ENCODE measurements around the gene ITPR2. TPM values are rescaled to one million over a fixed set of nuclear protein-coding genes. Genes with fewer than 3 reads are reported as not detected.

The ITPR2 gene
- total RNA-seq, 4 donors from 2014 or later = 42.8 to 62.5 (median 52.1) TPM

DNA sequence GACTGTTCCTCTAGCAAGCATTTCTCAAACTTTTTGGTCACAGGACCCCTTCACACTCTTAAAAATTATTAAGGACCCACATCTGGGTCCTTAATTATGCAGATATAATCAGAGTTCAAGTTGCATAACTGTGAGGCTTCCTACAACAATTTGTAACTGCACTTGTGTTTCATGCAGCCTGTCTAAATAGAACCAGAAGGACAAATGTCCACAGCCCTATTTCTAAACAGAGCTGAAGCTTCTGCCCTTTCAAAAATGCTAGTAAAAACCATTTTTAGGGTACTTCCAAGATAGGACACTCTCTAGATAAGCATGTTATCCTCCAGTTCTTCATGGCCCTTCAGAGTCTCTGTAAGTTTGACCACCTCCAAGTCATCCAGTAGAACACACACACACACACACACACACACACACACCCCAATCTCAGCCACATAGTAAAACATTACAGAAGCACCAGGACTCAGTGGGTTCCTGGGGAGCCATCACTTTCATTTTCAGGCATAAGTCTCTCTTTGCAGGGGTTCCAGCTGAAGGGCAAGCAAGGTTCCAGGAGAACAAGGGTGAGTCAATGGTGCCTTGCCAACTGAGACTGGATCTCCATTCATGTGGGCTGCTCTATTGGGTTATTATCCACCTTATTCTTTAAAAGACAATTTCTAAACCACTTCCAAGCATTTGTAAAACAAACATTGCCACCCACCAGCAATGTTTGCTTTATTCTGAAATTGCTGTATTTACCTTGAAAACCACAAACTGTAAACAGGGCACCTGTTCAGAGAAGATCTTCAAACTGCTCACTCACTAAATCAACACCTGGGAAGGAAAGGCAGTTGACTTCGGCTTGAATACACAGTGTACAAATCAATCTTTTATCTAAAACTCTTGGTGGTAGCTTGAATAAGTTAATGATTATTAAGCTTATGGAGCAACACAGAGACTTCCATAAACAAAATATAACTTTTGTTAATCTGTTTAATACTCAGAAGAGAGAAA, 64.1 kb downstream of the ITPR2 start:
- TF ChIP-seq, protein P1, sequence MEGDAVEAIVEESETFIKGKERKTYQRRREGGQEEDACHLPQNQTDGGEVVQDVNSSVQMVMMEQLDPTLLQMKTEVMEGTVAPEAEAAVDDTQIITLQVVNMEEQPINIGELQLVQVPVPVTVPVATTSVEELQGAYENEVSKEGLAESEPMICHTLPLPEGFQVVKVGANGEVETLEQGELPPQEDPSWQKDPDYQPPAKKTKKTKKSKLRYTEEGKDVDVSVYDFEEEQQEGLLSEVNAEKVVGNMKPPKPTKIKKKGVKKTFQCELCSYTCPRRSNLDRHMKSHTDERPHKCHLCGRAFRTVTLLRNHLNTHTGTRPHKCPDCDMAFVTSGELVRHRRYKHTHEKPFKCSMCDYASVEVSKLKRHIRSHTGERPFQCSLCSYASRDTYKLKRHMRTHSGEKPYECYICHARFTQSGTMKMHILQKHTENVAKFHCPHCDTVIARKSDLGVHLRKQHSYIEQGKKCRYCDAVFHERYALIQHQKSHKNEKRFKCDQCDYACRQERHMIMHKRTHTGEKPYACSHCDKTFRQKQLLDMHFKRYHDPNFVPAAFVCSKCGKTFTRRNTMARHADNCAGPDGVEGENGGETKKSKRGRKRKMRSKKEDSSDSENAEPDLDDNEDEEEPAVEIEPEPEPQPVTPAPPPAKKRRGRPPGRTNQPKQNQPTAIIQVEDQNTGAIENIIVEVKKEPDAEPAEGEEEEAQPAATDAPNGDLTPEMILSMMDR (IDR thresholded peaks at IDR 0.05) = no peak
- TF ChIP-seq POLR2A (IDR thresholded peaks at IDR 0.05) = no peak
- 75 to 81% methylated on average over 1 of the region's 1 CpG for WGBS, 2 donors
- H3K4me3 ChIP-seq (ENCODE audit: low read depth, poor library complexity, severe bottlenecking) = no peak overlapping the region
- no peak for DNase-seq (ENCODE audit: low spot score in 2 of 2)
- intact Hi-C loops (cut with DNase I; ENCODE audit: low total_unique reads) = no loop called here

DNA sequence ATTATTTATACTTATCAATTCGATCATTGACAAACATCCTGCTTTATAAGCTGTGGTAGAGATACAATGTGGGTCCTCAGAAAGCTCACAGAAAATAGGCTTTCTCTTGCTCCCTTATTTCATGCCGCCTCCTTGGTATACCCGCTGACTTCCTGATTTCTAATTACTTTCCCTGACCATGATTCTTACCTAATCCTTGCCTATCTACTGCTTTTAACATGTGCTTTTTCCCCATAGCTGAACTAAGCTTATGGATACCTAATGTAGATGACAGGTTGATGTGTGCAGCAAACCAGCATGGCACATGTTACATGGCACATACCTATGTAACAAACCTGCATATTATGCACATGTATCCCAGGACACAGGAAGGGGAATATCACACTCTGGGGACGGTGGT, 65.1 kb downstream of the ITPR2 start:
- WGBS, 2 donors = 86 to 88% methylated on average over 4 of the region's 4 CpGs
- intact Hi-C loops (cut with DNase I; ENCODE audit: low total_unique reads) = no loop called here
- TF ChIP-seq, protein P1 (IDR thresholded peaks at IDR 0.05) = no peak
- no peak for TF ChIP-seq POLR2A (IDR thresholded peaks at IDR 0.05)
- no peak overlapping the region for H3K4me3 ChIP-seq (ENCODE audit: low read depth, poor library complexity, severe bottlenecking)
- DNase-seq (ENCODE audit: low spot score in 2 of 2) = no peak

DNA sequence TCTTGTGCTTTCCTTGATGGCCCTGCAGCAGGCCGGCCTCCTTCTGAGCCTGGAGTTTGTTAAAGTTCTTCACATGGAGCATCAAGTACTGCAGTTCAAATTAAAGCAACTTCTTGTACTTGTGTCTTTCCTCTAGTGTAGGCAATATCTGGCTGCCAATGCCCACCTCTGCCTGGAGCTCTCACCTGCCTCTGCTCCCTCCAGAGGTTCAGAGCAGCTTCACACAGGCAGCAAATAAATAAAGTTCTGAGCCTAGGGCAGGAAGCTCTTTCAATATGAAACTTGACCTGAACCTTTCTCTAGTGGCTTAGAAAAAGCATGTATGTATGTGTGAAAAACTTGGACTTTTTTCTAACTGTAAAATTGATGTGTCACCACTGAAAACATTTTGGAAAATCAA, 65.9 kb downstream of the ITPR2 start:
- 87 to 97% methylated on average over 1 of the region's 1 CpG for WGBS, 2 donors
- intact Hi-C loops (cut with DNase I; ENCODE audit: low total_unique reads) = no loop called here
- no peak overlapping the region for H3K4me3 ChIP-seq (ENCODE audit: low read depth, poor library complexity, severe bottlenecking)
- no peak for TF ChIP-seq POLR2A (IDR thresholded peaks at IDR 0.05)
- TF ChIP-seq, protein P1 (IDR thresholded peaks at IDR 0.05) = no peak
- no peak for DNase-seq (ENCODE audit: low spot score in 2 of 2)

DNA sequence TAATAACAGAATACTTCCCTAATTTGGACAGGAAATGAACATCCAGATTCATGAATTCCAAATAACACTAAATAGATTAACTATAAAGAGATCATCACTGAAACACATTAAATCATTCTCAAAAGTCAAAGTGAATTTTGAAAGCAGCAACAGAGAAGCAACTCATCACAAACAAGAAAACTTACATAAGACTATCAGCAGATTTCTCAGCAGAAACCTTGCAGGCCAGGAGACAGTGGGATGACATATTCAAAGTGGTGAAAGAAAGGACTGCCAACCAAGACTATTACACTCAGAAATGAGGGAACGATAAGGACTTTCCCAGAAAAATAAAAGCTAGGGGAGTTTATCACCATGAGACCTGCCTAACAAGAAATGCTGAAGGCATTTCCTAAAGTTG, 70.8 kb downstream of the ITPR2 start:
- DNase-seq (ENCODE audit: low spot score in 2 of 2) = no peak
- 94 to 100% methylated on average over 1 of the region's 1 CpG for WGBS, 2 donors
- no peak for TF ChIP-seq POLR2A (IDR thresholded peaks at IDR 0.05)
- TF ChIP-seq, protein P1 (IDR thresholded peaks at IDR 0.05) = no peak
- intact Hi-C loops (cut with DNase I; ENCODE audit: low total_unique reads) = no loop called here
- no peak overlapping the region for H3K4me3 ChIP-seq (ENCODE audit: low read depth, poor library complexity, severe bottlenecking)

DNA sequence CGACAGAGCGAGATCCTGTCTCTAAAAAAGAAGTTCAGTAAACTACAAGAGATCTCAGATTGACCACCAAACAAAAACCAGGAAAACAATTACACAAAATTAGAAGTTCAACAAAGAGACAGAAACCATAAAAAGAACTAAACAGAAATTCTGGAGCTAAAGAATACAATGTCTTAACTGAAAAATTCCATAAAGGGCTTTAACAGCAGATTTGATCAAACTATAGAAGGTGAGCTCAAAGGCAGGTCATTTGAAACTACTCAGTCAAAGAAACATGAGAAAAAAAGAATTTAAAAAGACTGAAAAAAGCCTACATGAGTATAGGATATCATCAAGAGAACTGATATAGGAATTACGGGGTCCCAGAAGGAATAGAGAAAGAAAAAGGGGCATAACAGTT, 71.2 kb downstream of the ITPR2 start:
- intact Hi-C loops (cut with DNase I; ENCODE audit: low total_unique reads) = no loop called here
- 96 to 99% methylated on average over 3 of the region's 3 CpGs for WGBS, 2 donors
- no peak for DNase-seq (ENCODE audit: low spot score in 2 of 2)
- no peak overlapping the region for H3K4me3 ChIP-seq (ENCODE audit: low read depth, poor library complexity, severe bottlenecking)
- no peak for TF ChIP-seq POLR2A (IDR thresholded peaks at IDR 0.05)
- TF ChIP-seq, protein P1 (IDR thresholded peaks at IDR 0.05) = no peak

Data from lower leg skin (tissue), 4 donors.